HepG2 (cell line): Measurements from ENCODE around the gene BRD1. TPM values are rescaled to one million over a fixed set of nuclear protein-coding genes. Genes with fewer than 3 reads are reported as not detected.

Experiments used
- AHDC1 ChIP-seq: sonication (generic); formaldehyde crosslinking; IDR thresholded peaks from 2 replicates; pipeline ENCODE4 v1.5.1; 2020; ENCODE audit warnings: mild to moderate bottlenecking, missing genetic modification reagents, borderline replicate concordance
- CEBPB ChIP-seq: IDR thresholded peaks from 2 replicates; pipeline ENCODE4 v1.6.1; 2011; ENCODE audit warnings: low read depth, low read length, improper control_type of control experiment, borderline replicate concordance
- DMAP1 ChIP-seq: IDR thresholded peaks from 2 replicates; pipeline ENCODE4 v1.6.1; 2016
- HNF4G ChIP-seq, 2 experiments: sonication (generic) in 1 of 2; formaldehyde crosslinking in 1 of 2; IDR thresholded peaks; 2 replicates each; pipeline versions ENCODE4 v1.4.0 to v1.6.1; 2011 to 2020; ENCODE audit warnings: borderline replicate concordance in 2 of 2, low read depth in 2 of 2, mild to moderate bottlenecking in 2 of 2, low read length in 1 of 2, missing genetic modification reagents in 1 of 2, moderate library complexity in 1 of 2
- KLF16 ChIP-seq, 2 experiments: sonication (generic) in 1 of 2; formaldehyde crosslinking in 1 of 2; IDR thresholded peaks; 2 replicates each; pipeline versions ENCODE4 v1.6.1 to v1.8.0; 2016 to 2023; ENCODE audit warnings: missing genetic modification reagents in 2 of 2, missing compliant biosample characterization in 1 of 2
- ZBED4 ChIP-seq: sonication (generic); formaldehyde crosslinking; IDR thresholded peaks from 2 replicates; pipeline ENCODE4 v1.4.0; 2020; ENCODE audit warnings: missing genetic modification reagents, borderline replicate concordance
- ZNF354B ChIP-seq: sonication (generic); formaldehyde crosslinking; IDR thresholded peaks from 2 replicates; pipeline ENCODE4 v1.8.0; 2022; ENCODE audit warnings: mild to moderate bottlenecking, missing genetic modification reagents
- ZNF704 ChIP-seq: sonication (generic); formaldehyde crosslinking; IDR thresholded peaks from 2 replicates; pipeline ENCODE4 v1.8.1; 2023; ENCODE audit warnings: mild to moderate bottlenecking, inconsistent platforms, moderate library complexity, missing genetic modification reagents, borderline replicate concordance
- ZNF878 ChIP-seq: sonication (generic); formaldehyde crosslinking; IDR thresholded peaks from 2 replicates; pipeline ENCODE4 v1.8.1; 2023; ENCODE audit warnings: mild to moderate bottlenecking, missing genetic modification reagents, moderate library complexity
- ZSCAN25 ChIP-seq: sonication (generic); formaldehyde crosslinking; IDR thresholded peaks from 2 replicates; pipeline ENCODE4 v1.8.0; 2022; ENCODE audit warnings: mild to moderate bottlenecking, missing genetic modification reagents
- polyA plus RNA-seq, 8 experiments: library from polyadenylated mRNA; depleted of rRNA in 3 of 8; stranded (reverse) in 7 of 8; unstranded in 1 of 8; fragments of >200 nt; fragmentation: Illumina TruSeq in 4 of 8; extraction: Trizol in 4 of 8; gene quantifications; 2 replicates each; pipeline versions ENCODE4 v1.2.1 to v1.2.3, GENCODE V29; 2011 to 2016; ENCODE audit warnings: low read depth in 4 of 8, missing spikeins in 1 of 8, mixed read lengths in 1 of 8; ENCODE audit not compliant: insufficient read depth in 1 of 8
- total RNA-seq, 5 experiments: library from RNA; depleted of rRNA; stranded (reverse); fragments of >200 nt; fragmentation: Illumina TruSeq; extraction: Trizol; gene quantifications; 2 replicates each; pipeline ENCODE4 v1.2.3, GENCODE V29; 2016; ENCODE audit warnings: low read depth in 1 of 5

Gene BRD1
- total and polyA plus RNA-seq, 2 of the 13 experiments (the other 11 are each of a cell fraction or from before 2014, with no cell fraction given) = 5.1 to 12.0 TPM

GRCh38 chr22:49867303-49868265, 39.9 kb upstream of the BRD1 start (continued):
- peak; percentile 50; the same call in 1 of the 2 replicates for TF ChIP-seq HNF4G (IDR thresholded peaks at IDR 0.05; ENCODE audit: borderline replicate concordance, low read depth, low read length)
- TF ChIP-seq HNF4G (CRISPR knock-in tag; IDR thresholded peaks at IDR 0.05; ENCODE audit: borderline replicate concordance, low read depth) = peak; percentile 44; the same call in 1 of the 2 replicates
- peak; percentile 22; the same call in 1 of the 2 replicates for TF ChIP-seq AHDC1 (CRISPR knock-in tag)
- TF ChIP-seq ZNF354B (CRISPR knock-in tag) = no peak
- no peak for TF ChIP-seq ZSCAN25 (CRISPR knock-in tag)
- TF ChIP-seq ZBED4 (CRISPR knock-in tag) = peak; percentile 51; the same call in 1 of the 2 replicates
- no peak for TF ChIP-seq DMAP1
- TF ChIP-seq ZNF878 (CRISPR knock-in tag) = no peak
- no peak for TF ChIP-seq ZNF704 (CRISPR knock-in tag)
- TF ChIP-seq KLF16 (CRISPR knock-in tag; IDR thresholded peaks at IDR 0.05) = 0 out of 4 replicates have a peak, but pooled peaks of 1 of the 2 experiments have one; percentile 23
- 0 out of 2 replicates have a peak, but pooled peaks have one; percentile 37 for TF ChIP-seq CEBPB
